K562 (cell line): ENCODE data around the gene LRFN2. TPM values are rescaled to one million over a fixed set of nuclear protein-coding genes. Genes with fewer than 3 reads are reported as not detected.

ENCODE experiments used
- ATAC-seq: fragments of 200-7000 bp; cut with Tn5 transposase; 3 replicates; pipeline ENCODE4 v1.9.1; 2020; ENCODE audit warnings: moderate library complexity
- BruUV-seq: library from RNA; stranded (reverse); fragments of 400-500 nt; replicated peaks from 2 replicates; lab custom pipeline; 2021; lab: Mats Ljungman, UMichigan
- CTCF ChIA-PET: fragments of 300-600 bp; formaldehyde crosslinking; extraction: SDS; loops from one replicate; lab custom pipeline; 2021; ENCODE audit warnings: low intra/inter-chr PET ratio; lab: Yijun Ruan, JAX
- POLR2A ChIA-PET: fragments of 300-600, 350-650 bp; sonication (Branson Sonifier 250); formaldehyde crosslinking; extraction: SDS; loops from one replicate; lab custom pipeline; 2021; ENCODE audit warnings: antibody characterized with exemption, inconsistent platforms; lab: Yijun Ruan, JAX
- DNase-seq, 4 experiments: peaks; one replicate each; pipeline versions ENCODE4 v3.0.0 to v3.0.0-alpha.2; 2011 to 2018; ENCODE audit warnings: low spot score in 3 of 4, mixed read lengths in 3 of 4; ENCODE audit errors: extremely low read depth in 1 of 4
- FAIRE-seq: peaks from 2 replicates; lab custom pipeline; 2011; peaks lifted over from hg19 to GRCh38; lab: Jason Lieb, UNC
- H2AFZ ChIP-seq: 2 replicates; pipeline ENCODE4 v1.6.0; 2011; ENCODE audit warnings: low read depth, low read length, control low read depth, inconsistent platforms
- H3K27ac ChIP-seq: fragments of 200-600 bp; 3 replicates; pipeline ENCODE4 v1.8.0; 2011; ENCODE audit warnings: low read depth, mild to moderate bottlenecking, control low read depth, inconsistent platforms, low read length, moderate library complexity, mixed read lengths; ENCODE audit errors: extremely low read depth
- H3K27me3 ChIP-seq, 2 experiments: fragments of 300-600 bp in 1 of 2; 2 replicates in 1 of 2; 3 replicates in 1 of 2; pipeline versions ENCODE4 v1.6.0 to v1.8.0; 2011; ENCODE audit warnings: inconsistent platforms in 2 of 2, low read length in 2 of 2, mild to moderate bottlenecking in 1 of 2, mixed read lengths in 1 of 2, moderate library complexity in 1 of 2; ENCODE audit not compliant: control insufficient read depth in 2 of 2, insufficient read depth in 2 of 2
- H3K36me3 ChIP-seq: fragments of 300-600 bp; 3 replicates; pipeline ENCODE4 v1.8.0; 2011; ENCODE audit warnings: mild to moderate bottlenecking, low read length, inconsistent platforms; ENCODE audit not compliant: control insufficient read depth, insufficient read depth
- H3K4me1 ChIP-seq, 2 experiments: fragments of 200-600 bp in 1 of 2; replicated peaks in 1 of 2; 2 replicates in 1 of 2; 3 replicates in 1 of 2; pipeline versions ENCODE4 v1.5.1 to v1.8.0; 2011; ENCODE audit warnings: inconsistent platforms in 2 of 2, low read length in 2 of 2, mild to moderate bottlenecking in 1 of 2, mixed read lengths in 1 of 2, moderate library complexity in 1 of 2; ENCODE audit not compliant: control insufficient read depth in 2 of 2, insufficient read depth in 2 of 2
- H3K4me2 ChIP-seq: 2 replicates; pipeline ENCODE4 v1.6.1; 2011; ENCODE audit warnings: low read length, control low read depth, inconsistent platforms, mixed read lengths; ENCODE audit not compliant: insufficient read depth
- H3K4me3 ChIP-seq: fragments of 200-600 bp; sonication (generic), shearing (Covaris generic); 2 replicates; pipeline ENCODE4 v1.5.1; 2016; ENCODE audit warnings: control low read depth, inconsistent platforms
- H3K79me2 ChIP-seq: fragments of 200-600 bp; 3 replicates; pipeline ENCODE4 v1.8.0; 2011; ENCODE audit warnings: low read length, inconsistent platforms; ENCODE audit not compliant: control insufficient read depth, insufficient read depth
- H3K9ac ChIP-seq, 2 experiments: 2 replicates each; pipeline versions ENCODE4 v1.6.0 to v1.6.1; 2011; ENCODE audit warnings: low read depth in 2 of 2, low read length in 2 of 2, control low read depth in 1 of 2, inconsistent platforms in 1 of 2, mild to moderate bottlenecking in 1 of 2, mixed read lengths in 1 of 2; ENCODE audit not compliant: insufficient read depth in 1 of 2
- H3K9me1 ChIP-seq: one replicate; pipeline ENCODE4 v1.6.0; 2011; ENCODE audit warnings: inconsistent platforms, mild to moderate bottlenecking, low read length, moderate library complexity; ENCODE audit not compliant: control insufficient read depth, insufficient read depth
- H3K9me3 ChIP-seq: replicated peaks from 2 replicates; pipeline ENCODE4 v1.5.1; 2011; ENCODE audit warnings: low read depth, low read length, inconsistent platforms; ENCODE audit not compliant: control insufficient read depth, insufficient read depth
- H4K20me1 ChIP-seq: replicated peaks from 2 replicates; pipeline ENCODE4 v1.6.1; 2011; ENCODE audit warnings: low read length, inconsistent platforms, mixed read lengths; ENCODE audit not compliant: control insufficient read depth, insufficient read depth
- DPF2 ChIP-seq: fragments of 450-650 bp; IDR thresholded peaks from 2 replicates; pipeline ENCODE4 v1.6.1; 2016
- SFPQ ChIP-seq: fragments of 200-400 bp; formaldehyde crosslinking; IDR thresholded peaks from 2 replicates; pipeline ENCODE4 v1.6.1; 2017; ENCODE audit warnings: mild to moderate bottlenecking, low read depth, low read length, moderate library complexity
- SNRNP70 ChIP-seq: fragments of 200-400 bp; formaldehyde crosslinking; optimal IDR thresholded peaks from 2 replicates; pipeline ENCODE3; 2017; ENCODE audit warnings: low read depth, low read length
- ZNF274 ChIP-seq: IDR thresholded peaks from 2 replicates; pipeline ENCODE4 v1.6.1; 2011; ENCODE audit warnings: low read depth, mild to moderate bottlenecking, low read length, moderate library complexity, borderline replicate concordance
- WGBS: fragments of 100-300 bp; shearing (Covaris generic); methylation state at CpG from one replicate; pipeline ENCODE4 v1.1.6; 2016; ENCODE audit warnings: low coverage, mixed read lengths; ENCODE audit not compliant: insufficient coverage; ENCODE audit errors: missing lambda C conversion rate; 5-methylcytosine and 5-hydroxymethylcytosine counted together
- in situ Hi-C: fragments of 300-500 bp; cut with MboI; formaldehyde crosslinking; loops from 4 replicates; pipeline ENCODE4 v1.15.0; 2018; ENCODE audit warnings: inconsistent platforms, mixed read lengths
- intact Hi-C: fragments of 100-400 bp; cut with micrococcal nuclease; formaldehyde crosslinking; loops from 2 replicates; pipeline ENCODE4 v1.14.2; 2022
- polyA plus RNA-seq, 8 experiments: library from polyadenylated mRNA; depleted of rRNA in 4 of 8; stranded (reverse) in 5 of 8; unstranded in 3 of 8; fragments of >200 nt; fragmentation: Nextera tagmentation in 2 of 8; fragmentation: Illumina TruSeq in 1 of 8; extraction: Ambion mirVana in 2 of 8; extraction: Trizol in 1 of 8; gene quantifications; 2 replicates each; pipeline versions ENCODE4 v1.2.1 to v1.2.3, GENCODE V29; 2011 to 2014; ENCODE audit warnings: inconsistent platforms in 1 of 8, missing spikeins in 1 of 8
- total RNA-seq, 7 experiments: library from RNA; depleted of rRNA in 6 of 7; stranded (reverse); fragments of >200 nt in 6 of 7; fragmentation: Illumina TruSeq in 2 of 7; extraction: Trizol in 2 of 7; gene quantifications; 2 replicates each; pipeline versions ENCODE4 v1.2.1 to v1.2.3, GENCODE V29; 2011 to 2021; ENCODE audit warnings: low replicate concordance in 1 of 7

LRFN2 gene
- total and polyA plus RNA-seq, 9 of the 15 experiments (the other 6 are each of a cell fraction or from before 2014, with no cell fraction given), result not detected

GRCh38 chr6:40579101-40579500 lies 8.1 kb downstream of the LRFN2 start:
- no peak for DNase-seq
- Histone ChIP-seq H3K36me3 (no peaks in the 10 kb centered on the region), H3K79me2 (no peaks in the 10 kb centered on the region), H3K27ac (no peak overlapping the region), H3K9me3 (no peaks in the 10 kb centered on the region), H2AFZ (no peak overlapping the region), H3K9ac (no peak overlapping the region), H4K20me1 (no peaks in the 10 kb centered on the region), H3K4me2 (no peak overlapping the region), H3K4me1 (no peaks in the 10 kb centered on the region), H3K27me3 (peaks cover 0 to 11% of the 10 kb centered on the region in 2 experiments; a peak in 2 of 5 replicates), H3K4me3 (no peak overlapping the region), H3K9me1 (no peaks in the 10 kb centered on the region)
- in situ Hi-C loops (no loop called here), intact Hi-C loops (no loop called here)
- no TSS peak for BruUV-seq
- ATAC-seq, result no peak
- POLR2A ChIA-PET, result no interaction called here
- 0% methylated on average over 3 of the region's 3 CpGs for WGBS
- TF ChIP-seq SFPQ (no peak), SNRNP70 (no peak), ZNF274 (no peak), DPF2 (no peak)
- FAIRE-seq, result no peak
- CTCF ChIA-PET, result no interaction called here
